Endodermal cell (in vitro differentiated cells): ENCODE data around the gene SAMD8. TPM values are rescaled to one million over a fixed set of nuclear protein-coding genes. Genes with fewer than 3 reads are reported as not detected.

ENCODE experiments used
- DNase-seq: peaks from one replicate; pipeline ENCODE4 v3.0.0-alpha.2; 2017
- H3K27ac ChIP-seq: 2 replicates; pipeline ENCODE4 v1.5.1; 2013; ENCODE audit warnings: mild to moderate bottlenecking, low read depth, low read length, moderate library complexity
- H3K27me3 ChIP-seq: 2 replicates; pipeline ENCODE4 v1.6.1; 2013; ENCODE audit warnings: mild to moderate bottlenecking, low read length, moderate library complexity; ENCODE audit not compliant: insufficient read depth, control insufficient read depth, poor library complexity, severe bottlenecking
- H3K36me3 ChIP-seq: 2 replicates; pipeline ENCODE4 v1.7.0; 2013; ENCODE audit warnings: mild to moderate bottlenecking, low read length, moderate library complexity; ENCODE audit not compliant: control insufficient read depth, insufficient read depth
- H3K4me1 ChIP-seq: one replicate; pipeline ENCODE4 v1.7.0; 2013; ENCODE audit warnings: low read length; ENCODE audit not compliant: control insufficient read depth, insufficient read depth
- H3K4me3 ChIP-seq: 2 replicates; pipeline ENCODE4 v1.5.1; 2013; ENCODE audit warnings: mild to moderate bottlenecking, low read length, moderate library complexity
- H3K9ac ChIP-seq: 2 replicates; pipeline ENCODE4 v1.6.1; 2013; ENCODE audit warnings: mild to moderate bottlenecking, low read length, moderate library complexity; ENCODE audit not compliant: poor library complexity, severe bottlenecking; ENCODE audit errors: extremely low read depth
- H3K9me3 ChIP-seq: 2 replicates; pipeline ENCODE4 v1.6.1; 2013; ENCODE audit warnings: mild to moderate bottlenecking, low read length, moderate library complexity; ENCODE audit not compliant: control insufficient read depth
- H3K27ac Mint-ChIP-seq: 2 replicates; pipeline ENCODE4 v1.8.0; 2020; ENCODE audit warnings: mixed read lengths
- H3K27me3 Mint-ChIP-seq: 2 replicates; pipeline ENCODE4 v1.8.0; 2021; ENCODE audit warnings: mild to moderate bottlenecking, mixed read lengths; ENCODE audit not compliant: insufficient read depth
- H3K36me3 Mint-ChIP-seq: 2 replicates; pipeline ENCODE4 v1.8.0; 2020; ENCODE audit warnings: low read depth, mixed read lengths
- H3K4me1 Mint-ChIP-seq: 2 replicates; pipeline ENCODE4 v1.8.0; 2020; ENCODE audit warnings: mixed read lengths
- H3K4me3 Mint-ChIP-seq: 2 replicates; pipeline ENCODE4 v1.8.0; 2020; ENCODE audit warnings: mild to moderate bottlenecking, moderate library complexity, mixed read lengths
- H3K9me3 Mint-ChIP-seq: 2 replicates; pipeline ENCODE4 v1.8.0; 2020; ENCODE audit warnings: mild to moderate bottlenecking, mixed read lengths
- CTCF ChIP-seq: fragments of 200-600 bp; sonication (generic); conservative IDR thresholded peaks from 2 replicates; pipeline ENCODE4 v1.5.0; 2021; ENCODE audit warnings: antibody characterized with exemption, mild to moderate bottlenecking
- WGBS, 2 experiments: methylation state at CpG; one replicate each; pipeline versions ENCODE4 v1.1.5 to v1.1.7; 2013; ENCODE audit warnings: missing lambda C conversion rate in 2 of 2, mixed read lengths in 1 of 2; ENCODE audit not compliant: insufficient coverage in 1 of 2, insufficient read length in 1 of 2; 5-methylcytosine and 5-hydroxymethylcytosine counted together
- total RNA-seq, 2 donors: library from RNA; stranded (reverse); fragmentation: NEBNext Ultra II Directional in 1 of 2; extraction: Animal tissue kit (Norgen Biotek cat#: 25700) in 1 of 2; gene quantifications; 2 replicates in 1 of 2; 3 replicates in 1 of 2; pipeline ENCODE4 v1.2.1, GENCODE V29; 2021

SAMD8 gene
- total RNA-seq, 2 donors from 2014 or later = 25.9 to 31.7 TPM

- Mint-ChIP-seq H3K9me3 (no peaks in the 10 kb centered on the region), H3K27me3 (no peaks in the 10 kb centered on the region), H3K4me3 (no peak overlapping the region), H3K27ac (no peak overlapping the region), H3K4me1 (peaks cover 4% of the 10 kb centered on the region), H3K36me3 (peaks cover 31% of the 10 kb centered on the region)
- Histone ChIP-seq H3K4me1 (no peaks in the 10 kb centered on the region), H3K9ac (no peak overlapping the region), H3K27me3 (no peaks in the 10 kb centered on the region), H3K27ac (no peak overlapping the region), H3K4me3 (no peak overlapping the region), H3K9me3 (no peaks in the 10 kb centered on the region), H3K36me3 (peaks cover 25% of the 10 kb centered on the region)
- WGBS, 2 experiments = 96 to 100% methylated on average over 2 of the region's 2 CpGs
- TF ChIP-seq CTCF = no peak
- DNase-seq = no peak
Measured at GRCh38 chr10:75180592-75180991, 69.1 kb downstream of the SAMD8 start.

- H3K27me3 Mint-ChIP-seq = no peaks in the 10 kb centered on the region
- Histone ChIP-seq H3K27ac (no peak overlapping the region), H3K4me3 (no peak overlapping the region), H3K4me1 (no peaks in the 10 kb centered on the region), H3K36me3 (peaks cover 25% of the 10 kb centered on the region), H3K27me3 (no peaks in the 10 kb centered on the region), H3K9ac (no peak overlapping the region), H3K9me3 (no peaks in the 10 kb centered on the region)
- no peak overlapping the region for H3K27ac Mint-ChIP-seq
- H3K4me1 Mint-ChIP-seq = peaks cover 9% of the 10 kb centered on the region
- WGBS, 2 experiments = 100% methylated on average over 1 of the region's 1 CpG
- H3K4me3 Mint-ChIP-seq = no peak overlapping the region
- TF ChIP-seq CTCF = no peak
- DNase-seq = no peak
- H3K9me3 Mint-ChIP-seq = no peaks in the 10 kb centered on the region
- H3K36me3 Mint-ChIP-seq = peaks cover 30% of the 10 kb centered on the region
Measured at GRCh38 chr10:75181073-75181472, 69.6 kb downstream of the SAMD8 start.

- H3K9ac ChIP-seq = no peak overlapping the region
- no peak overlapping the region for H3K27ac ChIP-seq
- H3K4me3 ChIP-seq = no peak overlapping the region
- H3K9me3 Mint-ChIP-seq = no peaks in the 10 kb centered on the region
- WGBS, 2 experiments = 87 to 94% methylated on average over 4 of the region's 4 CpGs
- no peaks in the 10 kb centered on the region for H3K9me3 ChIP-seq
- TF ChIP-seq CTCF = no peak
- H3K4me3 Mint-ChIP-seq = no peak overlapping the region
- peaks cover 5% of the 10 kb centered on the region for H3K36me3 ChIP-seq
- H3K27me3 Mint-ChIP-seq = no peaks in the 10 kb centered on the region
- H3K4me1 Mint-ChIP-seq = peaks cover 32% of the 10 kb centered on the region
- peaks cover 17% of the 10 kb centered on the region for H3K36me3 Mint-ChIP-seq
- H3K27ac Mint-ChIP-seq = peak overlapping the region; percentile 80
- H3K4me1 ChIP-seq = peaks cover 5% of the 10 kb centered on the region
- H3K27me3 ChIP-seq = no peaks in the 10 kb centered on the region
- DNase-seq = no peak
Measured at GRCh38 chr10:75186310-75186709, 74.9 kb downstream of the SAMD8 start.
